HEK293 (cell line): ENCODE measurements around the gene RFC1.

Experiments used
- CTCF ChIA-PET: fragments of 350-600 bp; formaldehyde crosslinking; extraction: SDS; loops from one replicate; lab custom pipeline; 2021; ENCODE audit warnings: antibody characterized with exemption; lab: Yijun Ruan, JAX
- POLR2A ChIA-PET: fragments of 300-600 bp; formaldehyde crosslinking; extraction: SDS; loops from one replicate; lab custom pipeline; 2020; ENCODE audit warnings: antibody characterized with exemption, inconsistent platforms; lab: Yijun Ruan, JAX
- H3K27ac ChIP-seq: fragments of 200-500 bp; sonication (Bioruptor generic); 2 replicates; pipeline ENCODE4 v1.5.1; 2014; ENCODE audit warnings: low read depth, low read length, control low read depth, inconsistent platforms; ENCODE audit errors: extremely low read depth
- H3K36me3 ChIP-seq, 2 experiments: fragments of 200-500 bp in 1 of 2; sonication (Bioruptor generic) in 1 of 2; 1 replicate in 1 of 2; 2 replicates in 1 of 2; pipeline ENCODE4 v1.5.1; 2014 to 2017; ENCODE audit warnings: inconsistent platforms in 2 of 2, low read length in 2 of 2; ENCODE audit not compliant: control insufficient read depth in 2 of 2, insufficient read depth in 1 of 2
- H3K4me1 ChIP-seq: fragments of 200-500 bp; sonication (Bioruptor generic); 2 replicates; pipeline ENCODE4 v1.5.1; 2014; ENCODE audit warnings: mild to moderate bottlenecking, low read length, inconsistent platforms; ENCODE audit not compliant: control insufficient read depth, insufficient read depth
- H3K4me3 ChIP-seq: 2 replicates; pipeline ENCODE4 v1.5.1; 2011; ENCODE audit warnings: low read depth, mild to moderate bottlenecking, control low read depth, low read length, moderate library complexity
- H3K9me3 ChIP-seq: fragments of 200-500 bp; sonication (Bioruptor generic); 2 replicates; pipeline ENCODE4 v1.5.1; 2014; ENCODE audit warnings: low read depth, low read length, inconsistent platforms; ENCODE audit not compliant: control insufficient read depth, insufficient read depth
- ATF2 ChIP-seq: fragments of 450-650 bp; formaldehyde crosslinking; IDR thresholded peaks from 2 replicates; pipeline ENCODE4 v1.5.1; 2016; ENCODE audit warnings: missing biosample characterization, missing genetic modification characterization, low read depth
- CTCF ChIP-seq: fragments of 450-650 bp; formaldehyde crosslinking; IDR thresholded peaks from 2 replicates; pipeline ENCODE4 v1.5.1; 2016; ENCODE audit warnings: missing biosample characterization, missing genetic modification characterization
- KLF10 ChIP-seq: fragments of 450-650 bp; IDR thresholded peaks from 2 replicates; pipeline ENCODE4 v1.5.1; 2018; ENCODE audit warnings: missing biosample characterization, mild to moderate bottlenecking, missing genetic modification characterization
- PRDM1 ChIP-seq: fragments of 450-650 bp; formaldehyde crosslinking; IDR thresholded peaks from 2 replicates; pipeline ENCODE4; 2016; ENCODE audit warnings: missing biosample characterization, missing genetic modification characterization
- SALL2 ChIP-seq: fragments of 450-650 bp; formaldehyde crosslinking; IDR thresholded peaks from 2 replicates; pipeline ENCODE4 v1.5.0; 2017; ENCODE audit warnings: missing biosample characterization, mild to moderate bottlenecking, missing genetic modification characterization, borderline replicate concordance
- SCRT1 ChIP-seq: fragments of 450-650 bp; formaldehyde crosslinking; IDR thresholded peaks from 2 replicates; pipeline ENCODE4 v1.5.1; 2016; ENCODE audit warnings: missing biosample characterization, missing genetic modification characterization, borderline replicate concordance
- ZBTB11 ChIP-seq: fragments of 450-650 bp; formaldehyde crosslinking; conservative IDR thresholded peaks from 2 replicates; pipeline ENCODE4 v1.5.1; 2016; ENCODE audit warnings: low read depth, missing biosample characterization, missing genetic modification characterization
- ZBTB48 ChIP-seq: fragments of 450-650 bp; formaldehyde crosslinking; IDR thresholded peaks from 2 replicates; pipeline ENCODE4 v1.5.1; 2016; ENCODE audit warnings: missing biosample characterization, missing genetic modification characterization
- ZBTB6 ChIP-seq: fragments of 450-650 bp; formaldehyde crosslinking; IDR thresholded peaks from 2 replicates; pipeline ENCODE4 v1.5.1; 2017; ENCODE audit warnings: missing biosample characterization, missing genetic modification characterization
- ZBTB7A ChIP-seq: fragments of 450-650 bp; formaldehyde crosslinking; IDR thresholded peaks from 2 replicates; pipeline ENCODE4 v1.5.1; 2016; ENCODE audit warnings: low read depth, missing biosample characterization, missing genetic modification characterization
- ZFP69B ChIP-seq: fragments of 450-650 bp; formaldehyde crosslinking; IDR thresholded peaks from 2 replicates; pipeline ENCODE4 v1.5.1; 2016; ENCODE audit warnings: missing biosample characterization, missing genetic modification characterization
- ZNF2 ChIP-seq: fragments of 450-650 bp; formaldehyde crosslinking; IDR thresholded peaks from 2 replicates; pipeline ENCODE4 v1.5.1; 2016; ENCODE audit warnings: missing biosample characterization, missing genetic modification characterization
- ZNF23 ChIP-seq: fragments of 450-650 bp; formaldehyde crosslinking; IDR thresholded peaks from 2 replicates; pipeline ENCODE4 v1.5.1; 2016; ENCODE audit warnings: missing biosample characterization, missing genetic modification characterization, borderline replicate concordance
- ZNF274 ChIP-seq, 2 experiments: fragments of 200-500 bp in 1 of 2; fragments of 450-650 bp in 1 of 2; sonication (Bioruptor generic) in 1 of 2; formaldehyde crosslinking in 1 of 2; IDR thresholded peaks; 2 replicates each; pipeline versions ENCODE4 v1.5.1 to v1.6.1; 2014 to 2016; ENCODE audit warnings: borderline replicate concordance in 1 of 2, inconsistent platforms in 1 of 2, low read length in 1 of 2, missing biosample characterization in 1 of 2, missing genetic modification characterization in 1 of 2
- ZNF473 ChIP-seq: fragments of 450-650 bp; formaldehyde crosslinking; IDR thresholded peaks from 2 replicates; pipeline ENCODE4 v1.5.1; 2017; ENCODE audit warnings: missing biosample characterization, missing genetic modification characterization
- ZNF529 ChIP-seq: fragments of 450-650 bp; formaldehyde crosslinking; IDR thresholded peaks from 2 replicates; pipeline ENCODE4 v1.5.1; 2017; ENCODE audit warnings: missing genetic modification characterization, missing biosample characterization; ENCODE audit not compliant: insufficient replicate concordance
- ZNF548 ChIP-seq: fragments of 450-650 bp; formaldehyde crosslinking; IDR thresholded peaks from 2 replicates; pipeline ENCODE4 v1.5.1; 2016; ENCODE audit warnings: missing biosample characterization, missing genetic modification characterization
- ZNF610 ChIP-seq: fragments of 450-650 bp; formaldehyde crosslinking; IDR thresholded peaks from 2 replicates; pipeline ENCODE4 v1.5.1; 2016; ENCODE audit warnings: missing biosample characterization, missing genetic modification characterization, borderline replicate concordance
- ZNF707 ChIP-seq: fragments of 450-650 bp; formaldehyde crosslinking; IDR thresholded peaks from 2 replicates; pipeline ENCODE4 v1.5.1; 2016; ENCODE audit warnings: missing biosample characterization, missing genetic modification characterization
- ZNF791 ChIP-seq: fragments of 450-650 bp; formaldehyde crosslinking; IDR thresholded peaks from 2 replicates; pipeline ENCODE4 v1.5.1; 2016; ENCODE audit warnings: missing biosample characterization, missing genetic modification characterization
- ZNF792 ChIP-seq: fragments of 450-650 bp; formaldehyde crosslinking; IDR thresholded peaks from 2 replicates; pipeline ENCODE4 v1.5.1; 2016; ENCODE audit warnings: missing biosample characterization, missing genetic modification characterization
- ZNF843 ChIP-seq: fragments of 450-650 bp; formaldehyde crosslinking; IDR thresholded peaks from 2 replicates; pipeline ENCODE4 v1.5.1; 2016; ENCODE audit warnings: missing biosample characterization, missing genetic modification characterization
- ZSCAN4 ChIP-seq: fragments of 450-650 bp; formaldehyde crosslinking; IDR thresholded peaks from 2 replicates; pipeline ENCODE4 v1.5.1; 2017; ENCODE audit warnings: missing biosample characterization, missing genetic modification characterization

The RFC1 gene

GRCh38 chr4:39335566-39335965, 30.6 kb downstream of the RFC1 start:
- Histone ChIP-seq H3K9me3 (no peaks in the 10 kb centered on the region), H3K4me1 (no peaks in the 10 kb centered on the region), H3K27ac (no peak overlapping the region), H3K4me3 (no peak overlapping the region), H3K36me3 (no peaks in the 10 kb centered on the region)
- TF ChIP-seq ZNF529: no peak
- no peak for TF ChIP-seq PRDM1 (tag by site-specific recombination)
- no peak for TF ChIP-seq ZSCAN4 (tag by site-specific recombination)
- TF ChIP-seq ATF2 (tag by site-specific recombination): no peak
- TF ChIP-seq ZNF548 (tag by site-specific recombination): no peak
- TF ChIP-seq ZNF2: no peak
- TF ChIP-seq ZNF274 (IDR thresholded peaks at IDR 0.05; ENCODE audit: low read length): no peak
- TF ChIP-seq ZNF274 (tag by site-specific recombination; IDR thresholded peaks at IDR 0.05; ENCODE audit: borderline replicate concordance): no peak
- TF ChIP-seq ZNF473: no peak
- no peak for TF ChIP-seq ZNF707 (tag by site-specific recombination)
- TF ChIP-seq ZNF610 (tag by site-specific recombination): no peak
- no peak for TF ChIP-seq ZBTB6 (tag by site-specific recombination)
- POLR2A ChIA-PET: no interaction called here
- CTCF ChIA-PET: no interaction called here

- H3K4me1 ChIP-seq: no peaks in the 10 kb centered on the region
- ChIA-PET CTCF (interaction anchor here (0.6 kb wide), 1 partner anchor 90 kb away, joined by 3 read pairs; no protein-coding TSS in a partner anchor), POLR2A (no interaction called here)
- no peaks in the 10 kb centered on the region for H3K9me3 ChIP-seq
- no peak overlapping the region for H3K27ac ChIP-seq
- H3K4me3 ChIP-seq: no peak overlapping the region
- H3K36me3 ChIP-seq: peaks cover 0 to 18% of the 10 kb centered on the region in 2 experiments; a peak in 1 of 3 replicates
- TF ChIP-seq ZFP69B (tag by site-specific recombination) (no peak), CTCF (tag by site-specific recombination) (no peak), SCRT1 (tag by site-specific recombination) (no peak), ZNF791 (tag by site-specific recombination) (no peak), ZBTB7A (tag by site-specific recombination) (no peak), ZNF843 (tag by site-specific recombination) (no peak)
These were observed 35.0 kb downstream of the RFC1 start for GRCh38 chr4:39331191-39331590.

- POLR2A ChIA-PET: no interaction called here
- H3K9me3 ChIP-seq: no peaks in the 10 kb centered on the region
- H3K4me1 ChIP-seq: no peaks in the 10 kb centered on the region
- peaks cover 0 to 24% of the 10 kb centered on the region in 2 experiments; a peak in 1 of 3 replicates for H3K36me3 ChIP-seq
- H3K4me3 ChIP-seq: no peak overlapping the region
- H3K27ac ChIP-seq: no peak overlapping the region
- CTCF ChIA-PET: interaction anchor here (0.6 kb wide), 1 partner anchor 91 kb away, joined by 3 read pairs; no protein-coding TSS in a partner anchor
- TF ChIP-seq ZBTB48 (tag by site-specific recombination) (no peak), ZNF529 (no peak), ZNF792 (tag by site-specific recombination) (no peak), SALL2 (tag by site-specific recombination) (no peak), ZBTB11 (tag by site-specific recombination) (no peak), KLF10 (no peak), ZNF23 (tag by site-specific recombination) (no peak)
These were observed 35.8 kb downstream of the RFC1 start for GRCh38 chr4:39330353-39330752.
